K562 (cell line): ENCODE data around the gene CSTPP1. TPM values are rescaled to one million over a fixed set of nuclear protein-coding genes. Genes with fewer than 3 reads are reported as not detected.

Experiments used
- ATAC-seq: fragments of 200-7000 bp; cut with Tn5 transposase; 3 replicates; pipeline ENCODE4 v1.9.1; 2020; ENCODE audit warnings: moderate library complexity
- BruUV-seq: library from RNA; stranded (reverse); fragments of 400-500 nt; replicated peaks from 2 replicates; lab custom pipeline; 2021; lab: Mats Ljungman, UMichigan
- CTCF ChIA-PET: fragments of 300-600 bp; formaldehyde crosslinking; extraction: SDS; loops from one replicate; lab custom pipeline; 2021; ENCODE audit warnings: low intra/inter-chr PET ratio; lab: Yijun Ruan, JAX
- POLR2A ChIA-PET: fragments of 300-600, 350-650 bp; sonication (Branson Sonifier 250); formaldehyde crosslinking; extraction: SDS; loops from one replicate; lab custom pipeline; 2021; ENCODE audit warnings: antibody characterized with exemption, inconsistent platforms; lab: Yijun Ruan, JAX
- DNase-seq, 4 experiments: peaks; one replicate each; pipeline versions ENCODE4 v3.0.0 to v3.0.0-alpha.2; 2011 to 2018; ENCODE audit warnings: low spot score in 3 of 4, mixed read lengths in 3 of 4; ENCODE audit errors: extremely low read depth in 1 of 4
- FAIRE-seq: peaks from 2 replicates; lab custom pipeline; 2011; peaks lifted over from hg19 to GRCh38; lab: Jason Lieb, UNC
- H2AFZ ChIP-seq: 2 replicates; pipeline ENCODE4 v1.6.0; 2011; ENCODE audit warnings: low read depth, low read length, control low read depth, inconsistent platforms
- H3K27ac ChIP-seq: fragments of 200-600 bp; 3 replicates; pipeline ENCODE4 v1.8.0; 2011; ENCODE audit warnings: low read depth, mild to moderate bottlenecking, control low read depth, inconsistent platforms, low read length, moderate library complexity, mixed read lengths; ENCODE audit errors: extremely low read depth
- H3K27me3 ChIP-seq, 2 experiments: fragments of 300-600 bp in 1 of 2; 2 replicates in 1 of 2; 3 replicates in 1 of 2; pipeline versions ENCODE4 v1.6.0 to v1.8.0; 2011; ENCODE audit warnings: inconsistent platforms in 2 of 2, low read length in 2 of 2, mild to moderate bottlenecking in 1 of 2, mixed read lengths in 1 of 2, moderate library complexity in 1 of 2; ENCODE audit not compliant: control insufficient read depth in 2 of 2, insufficient read depth in 2 of 2
- H3K36me3 ChIP-seq: fragments of 300-600 bp; 3 replicates; pipeline ENCODE4 v1.8.0; 2011; ENCODE audit warnings: mild to moderate bottlenecking, low read length, inconsistent platforms; ENCODE audit not compliant: control insufficient read depth, insufficient read depth
- H3K4me1 ChIP-seq, 2 experiments: fragments of 200-600 bp in 1 of 2; replicated peaks in 1 of 2; 2 replicates in 1 of 2; 3 replicates in 1 of 2; pipeline versions ENCODE4 v1.5.1 to v1.8.0; 2011; ENCODE audit warnings: inconsistent platforms in 2 of 2, low read length in 2 of 2, mild to moderate bottlenecking in 1 of 2, mixed read lengths in 1 of 2, moderate library complexity in 1 of 2; ENCODE audit not compliant: control insufficient read depth in 2 of 2, insufficient read depth in 2 of 2
- H3K4me2 ChIP-seq: 2 replicates; pipeline ENCODE4 v1.6.1; 2011; ENCODE audit warnings: low read length, control low read depth, inconsistent platforms, mixed read lengths; ENCODE audit not compliant: insufficient read depth
- H3K4me3 ChIP-seq: fragments of 200-600 bp; sonication (generic), shearing (Covaris generic); 2 replicates; pipeline ENCODE4 v1.5.1; 2016; ENCODE audit warnings: control low read depth, inconsistent platforms
- H3K79me2 ChIP-seq: fragments of 200-600 bp; 3 replicates; pipeline ENCODE4 v1.8.0; 2011; ENCODE audit warnings: low read length, inconsistent platforms; ENCODE audit not compliant: control insufficient read depth, insufficient read depth
- H3K9ac ChIP-seq, 2 experiments: 2 replicates each; pipeline versions ENCODE4 v1.6.0 to v1.6.1; 2011; ENCODE audit warnings: low read depth in 2 of 2, low read length in 2 of 2, control low read depth in 1 of 2, inconsistent platforms in 1 of 2, mild to moderate bottlenecking in 1 of 2, mixed read lengths in 1 of 2; ENCODE audit not compliant: insufficient read depth in 1 of 2
- H3K9me1 ChIP-seq: one replicate; pipeline ENCODE4 v1.6.0; 2011; ENCODE audit warnings: inconsistent platforms, mild to moderate bottlenecking, low read length, moderate library complexity; ENCODE audit not compliant: control insufficient read depth, insufficient read depth
- H3K9me3 ChIP-seq: replicated peaks from 2 replicates; pipeline ENCODE4 v1.5.1; 2011; ENCODE audit warnings: low read depth, low read length, inconsistent platforms; ENCODE audit not compliant: control insufficient read depth, insufficient read depth
- H4K20me1 ChIP-seq: replicated peaks from 2 replicates; pipeline ENCODE4 v1.6.1; 2011; ENCODE audit warnings: low read length, inconsistent platforms, mixed read lengths; ENCODE audit not compliant: control insufficient read depth, insufficient read depth
- ARID4B ChIP-seq: sonication (generic); formaldehyde crosslinking; IDR thresholded peaks from 2 replicates; pipeline ENCODE4 v1.8.0; 2022; ENCODE audit warnings: mild to moderate bottlenecking, missing genetic modification reagents
- CEBPB ChIP-seq: fragments of 450-650 bp; IDR thresholded peaks from 2 replicates; pipeline ENCODE4 v1.6.1; 2016; ENCODE audit warnings: missing genetic modification characterization, missing compliant biosample characterization
- CEBPG ChIP-seq, 3 experiments: fragments of 200-800 bp in 1 of 3; sonication (Bioruptor generic) in 1 of 3; sonication (generic) in 1 of 3; formaldehyde crosslinking in 1 of 3; IDR thresholded peaks in 2 of 3; conservative IDR thresholded peaks in 1 of 3; 2 replicates each; pipeline versions ENCODE4 v1.6.1 to v1.8.0; 2016 to 2022; ENCODE audit warnings: missing compliant biosample characterization in 2 of 3, missing genetic modification characterization in 2 of 3, mild to moderate bottlenecking in 1 of 3, missing genetic modification reagents in 1 of 3
- HCFC1 ChIP-seq: IDR thresholded peaks from 2 replicates; pipeline ENCODE4 v1.6.1; 2012; ENCODE audit warnings: low read depth, low read length, improper control_type of control experiment
- HNRNPH1 ChIP-seq: fragments of 200-400 bp; formaldehyde crosslinking; optimal IDR thresholded peaks from 2 replicates; pipeline ENCODE3; 2017; ENCODE audit warnings: low read depth, mild to moderate bottlenecking, low read length, moderate library complexity
- KDM2B ChIP-seq: fragments of 250-450 bp; sonication (Bioruptor Pico); IDR thresholded peaks from 2 replicates; pipeline ENCODE4 v1.8.0; 2021; ENCODE audit warnings: mild to moderate bottlenecking, moderate library complexity
- MITF ChIP-seq: IDR thresholded peaks from 2 replicates; pipeline ENCODE4 v1.6.1; 2014; ENCODE audit warnings: antibody characterized with exemption
- SRF ChIP-seq, 2 experiments: fragments of 250-450, 450-650 bp in 1 of 2; sonication (Bioruptor Pico) in 1 of 2; sonication (generic) in 1 of 2; formaldehyde crosslinking; IDR thresholded peaks; 2 replicates each; pipeline versions ENCODE4 v1.5.0 to v1.5.1; 2020 to 2022; ENCODE audit warnings: mild to moderate bottlenecking in 1 of 2, missing genetic modification reagents in 1 of 2
- SRSF9 ChIP-seq: fragments of 200-400 bp; formaldehyde crosslinking; IDR thresholded peaks from 2 replicates; pipeline ENCODE4 v1.6.1; 2017; ENCODE audit warnings: low read depth, low read length, borderline replicate concordance
- TFAM ChIP-seq: fragments of 250-450 bp; sonication (Bioruptor Pico); conservative IDR thresholded peaks from 2 replicates; pipeline ENCODE4 v1.5.0; 2021; ENCODE audit warnings: mild to moderate bottlenecking, moderate library complexity
- ZNF316 ChIP-seq: fragments of 450-650 bp; IDR thresholded peaks from 2 replicates; pipeline ENCODE4 v1.6.1; 2016
- ZNF354B ChIP-seq: fragments of 250-450 bp; sonication (Bioruptor Pico); IDR thresholded peaks from 2 replicates; pipeline ENCODE4 v1.4.0; 2020
- ZNF398 ChIP-seq: fragments of 250-450 bp; sonication (Bioruptor Pico); IDR thresholded peaks from 2 replicates; pipeline ENCODE4 v1.8.0; 2021; ENCODE audit warnings: moderate library complexity, mild to moderate bottlenecking, inconsistent platforms
- ZNF75A ChIP-seq: fragments of 450-650 bp; formaldehyde crosslinking; IDR thresholded peaks from 2 replicates; pipeline ENCODE4 v1.4.0; 2020; ENCODE audit warnings: mild to moderate bottlenecking
- WGBS: fragments of 100-300 bp; shearing (Covaris generic); methylation state at CpG from one replicate; pipeline ENCODE4 v1.1.6; 2016; ENCODE audit warnings: low coverage, mixed read lengths; ENCODE audit not compliant: insufficient coverage; ENCODE audit errors: missing lambda C conversion rate; 5-methylcytosine and 5-hydroxymethylcytosine counted together
- in situ Hi-C: fragments of 300-500 bp; cut with MboI; formaldehyde crosslinking; loops from 4 replicates; pipeline ENCODE4 v1.15.0; 2018; ENCODE audit warnings: inconsistent platforms, mixed read lengths
- intact Hi-C: fragments of 100-400 bp; cut with micrococcal nuclease; formaldehyde crosslinking; loops from 2 replicates; pipeline ENCODE4 v1.14.2; 2022
- polyA plus RNA-seq, 8 experiments: library from polyadenylated mRNA; depleted of rRNA in 4 of 8; stranded (reverse) in 5 of 8; unstranded in 3 of 8; fragments of >200 nt; fragmentation: Nextera tagmentation in 2 of 8; fragmentation: Illumina TruSeq in 1 of 8; extraction: Ambion mirVana in 2 of 8; extraction: Trizol in 1 of 8; gene quantifications; 2 replicates each; pipeline versions ENCODE4 v1.2.1 to v1.2.3, GENCODE V29; 2011 to 2014; ENCODE audit warnings: inconsistent platforms in 1 of 8, missing spikeins in 1 of 8
- total RNA-seq, 7 experiments: library from RNA; depleted of rRNA in 6 of 7; stranded (reverse); fragments of >200 nt in 6 of 7; fragmentation: Illumina TruSeq in 2 of 7; extraction: Trizol in 2 of 7; gene quantifications; 2 replicates each; pipeline versions ENCODE4 v1.2.1 to v1.2.3, GENCODE V29; 2011 to 2021; ENCODE audit warnings: low replicate concordance in 1 of 7

Gene CSTPP1
- total and polyA plus RNA-seq, 9 of the 15 experiments (the other 6 are each of a cell fraction or from before 2014, with no cell fraction given), result 6.5 to 17.8 (median 9.2) TPM

- peaks cover 0 to 8% of the 10 kb centered on the region in 2 experiments; a peak in 2 of 5 replicates for H3K4me1 ChIP-seq
- in situ Hi-C loops, result no loop called here
- CTCF ChIA-PET, result no interaction called here
- no peak for FAIRE-seq
- H3K9ac ChIP-seq, result no peak overlapping the region
- no peak overlapping the region for H3K4me2 ChIP-seq
- H3K79me2 ChIP-seq, result no peaks in the 10 kb centered on the region
- no peaks in the 10 kb centered on the region for H3K27me3 ChIP-seq
- no peak overlapping the region for H2AFZ ChIP-seq
- no peaks in the 10 kb centered on the region for H4K20me1 ChIP-seq
- ATAC-seq, result no peak
- BruUV-seq, result no TSS peak
- no peak overlapping the region for H3K27ac ChIP-seq
- no peaks in the 10 kb centered on the region for H3K9me3 ChIP-seq
- POLR2A ChIA-PET, result interaction anchor here (1.4 to 1.9 kb wide), 2 partner anchors 8 to 11 kb away, joined by 4 to 8 read pairs; no protein-coding TSS in a partner anchor
- no peaks in the 10 kb centered on the region for H3K36me3 ChIP-seq
- H3K4me3 ChIP-seq, result no peak overlapping the region
- intact Hi-C loops, result no loop called here
- H3K9me1 ChIP-seq, result no peaks in the 10 kb centered on the region
- 76% methylated on average over 2 of the region's 2 CpGs for WGBS
- no peak for DNase-seq
- TF ChIP-seq HNRNPH1, result no peak
- peak; percentile 40; the same call in 1 of the 2 replicates for TF ChIP-seq ZNF316
- TF ChIP-seq TFAM, result no peak
- TF ChIP-seq ARID4B, result no peak
- no peak for TF ChIP-seq KDM2B (CRISPR knock-in tag)
- TF ChIP-seq CEBPB (tag), result 0 out of 2 replicates have a peak, but pooled peaks have one; percentile 22
- TF ChIP-seq CEBPG (CRISPR knock-in tag; IDR thresholded peaks at IDR 0.05), result no peak
- TF ChIP-seq CEBPG (tag; conservative IDR thresholded peaks at IDR 0.05 in 1 of 2, IDR thresholded peaks at IDR 0.05 in 1 of 2), result peak in 1 of 2 experiments; percentile 46; a peak in 1 of 4 replicates
- TF ChIP-seq MITF, result no peak
- no peak for TF ChIP-seq ZNF354B (CRISPR knock-in tag)
- TF ChIP-seq HCFC1, result no peak
- TF ChIP-seq ZNF75A (CRISPR knock-in tag), result no peak
- no peak for TF ChIP-seq ZNF398 (CRISPR knock-in tag)
- no peak for TF ChIP-seq SRF (CRISPR knock-in tag; IDR thresholded peaks at IDR 0.05)
- no peak for TF ChIP-seq SRSF9
These were observed 46.4 kb downstream of the CSTPP1 start for GRCh38 chr11:46982797-46983452.
